Fibroblast of the aortic adventitia (primary cell): ENCODE data around the gene ZMYND8. TPM values are rescaled to one million over a fixed set of nuclear protein-coding genes. Genes with fewer than 3 reads are reported as not detected.

ENCODE experiments used
- DNase-seq: peaks from one replicate; pipeline ENCODE4 v3.0.0-alpha.2; 2010; ENCODE audit warnings: low read depth
- H3K4me3 ChIP-seq: 2 replicates; pipeline ENCODE4 v1.5.1; 2011; ENCODE audit warnings: low read depth, mild to moderate bottlenecking, control low read depth, low read length, moderate library complexity
- small RNA-seq: library from RNA; depleted of rRNA; stranded (forward); fragments of <200 nt; gene quantifications from one replicate; pipeline ENCODE3, GENCODE V24; 2012
- total RNA-seq: library from RNA; depleted of rRNA; stranded (reverse); fragments of >200 nt; gene quantifications from 2 replicates; pipeline ENCODE4 v1.2.3, GENCODE V29; 2012; ENCODE audit warnings: low replicate concordance
- TF ChIP-seq, protein P1 (sequence below): IDR thresholded peaks from 2 replicates; pipeline ENCODE4 v1.5.1; 2011; ENCODE audit warnings: mild to moderate bottlenecking, low read length, control low read depth, inconsistent platforms; ENCODE audit not compliant: insufficient read depth

The ZMYND8 gene
- total RNA-seq, 1 donor: 24.0 TPM

DNA sequence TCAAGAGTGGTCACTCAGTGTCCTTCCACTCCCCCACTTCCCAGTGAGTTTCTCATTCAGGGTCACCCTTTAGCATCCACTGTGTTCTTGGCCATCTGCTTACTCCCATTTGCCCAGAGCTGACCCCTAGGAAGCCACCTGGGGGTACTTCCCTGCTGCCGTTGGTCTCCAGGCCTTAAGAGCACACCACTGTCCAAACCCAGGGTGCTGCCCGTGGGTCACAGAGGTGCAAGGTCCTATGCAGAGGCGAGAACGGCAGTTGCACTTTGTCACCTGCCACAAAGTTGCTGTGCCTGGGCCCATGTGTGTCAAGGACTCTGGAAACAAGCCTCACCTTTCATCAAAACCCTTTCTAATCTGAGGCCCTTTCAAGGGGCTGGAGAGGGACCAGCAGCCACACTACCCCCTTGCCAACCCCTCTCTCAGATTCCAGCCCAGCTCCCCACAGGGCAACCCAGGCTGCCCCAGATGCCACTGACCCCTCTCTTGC is 191.1 kb downstream of the ZMYND8 start:
- DNase-seq: no peak
- TF ChIP-seq, protein P1, sequence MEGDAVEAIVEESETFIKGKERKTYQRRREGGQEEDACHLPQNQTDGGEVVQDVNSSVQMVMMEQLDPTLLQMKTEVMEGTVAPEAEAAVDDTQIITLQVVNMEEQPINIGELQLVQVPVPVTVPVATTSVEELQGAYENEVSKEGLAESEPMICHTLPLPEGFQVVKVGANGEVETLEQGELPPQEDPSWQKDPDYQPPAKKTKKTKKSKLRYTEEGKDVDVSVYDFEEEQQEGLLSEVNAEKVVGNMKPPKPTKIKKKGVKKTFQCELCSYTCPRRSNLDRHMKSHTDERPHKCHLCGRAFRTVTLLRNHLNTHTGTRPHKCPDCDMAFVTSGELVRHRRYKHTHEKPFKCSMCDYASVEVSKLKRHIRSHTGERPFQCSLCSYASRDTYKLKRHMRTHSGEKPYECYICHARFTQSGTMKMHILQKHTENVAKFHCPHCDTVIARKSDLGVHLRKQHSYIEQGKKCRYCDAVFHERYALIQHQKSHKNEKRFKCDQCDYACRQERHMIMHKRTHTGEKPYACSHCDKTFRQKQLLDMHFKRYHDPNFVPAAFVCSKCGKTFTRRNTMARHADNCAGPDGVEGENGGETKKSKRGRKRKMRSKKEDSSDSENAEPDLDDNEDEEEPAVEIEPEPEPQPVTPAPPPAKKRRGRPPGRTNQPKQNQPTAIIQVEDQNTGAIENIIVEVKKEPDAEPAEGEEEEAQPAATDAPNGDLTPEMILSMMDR: no peak

DNA sequence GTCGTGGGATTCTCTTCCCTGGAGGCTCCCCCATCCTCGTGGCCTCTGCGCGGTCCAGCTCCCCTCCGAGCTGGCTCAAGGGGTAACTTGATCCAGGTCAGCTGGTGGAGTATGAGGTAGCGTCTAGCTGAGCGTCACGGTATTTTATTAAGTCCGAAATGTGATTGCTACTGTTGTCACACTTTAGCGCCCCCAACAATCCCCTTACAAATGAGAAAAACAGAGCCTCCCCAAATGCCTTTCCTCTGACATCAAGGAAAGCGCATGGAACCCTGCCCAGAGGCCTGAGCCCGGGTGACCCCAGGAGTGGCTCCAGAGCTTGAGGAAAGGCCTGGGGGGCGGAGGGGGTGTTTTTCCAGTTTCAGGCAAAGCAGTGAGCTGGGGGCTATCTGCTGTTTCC is 192.4 kb downstream of the ZMYND8 start:
- H3K4me3 ChIP-seq: no peak overlapping the region
- no peak for DNase-seq
- TF ChIP-seq, protein P1: no peak

More for the DNA sequence above, 191.1 kb downstream of the ZMYND8 start:
- H3K4me3 ChIP-seq: no peak overlapping the region

DNA sequence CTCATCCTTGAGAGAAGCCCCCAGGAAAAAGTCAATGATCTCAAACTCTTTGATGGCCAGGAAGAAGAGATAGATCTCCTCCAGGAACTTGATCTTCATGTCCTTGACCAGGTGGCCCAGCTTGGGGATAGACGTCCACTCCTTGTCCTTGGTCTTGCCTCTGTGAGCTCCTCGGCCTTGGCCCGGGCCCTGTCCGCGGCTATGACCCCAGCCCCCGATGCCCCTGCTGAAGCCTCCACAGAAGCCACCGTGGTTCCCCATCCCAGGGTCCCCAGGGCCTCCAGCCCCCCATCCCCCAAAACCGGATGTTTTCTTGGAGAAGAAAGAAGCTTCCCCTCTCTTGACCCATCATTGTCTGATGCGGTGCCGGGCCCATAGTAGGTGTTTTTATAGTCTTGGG is 195.1 kb downstream of the ZMYND8 start:
- no peak overlapping the region for H3K4me3 ChIP-seq
- DNase-seq: no peak
- TF ChIP-seq, protein P1: no peak

DNA sequence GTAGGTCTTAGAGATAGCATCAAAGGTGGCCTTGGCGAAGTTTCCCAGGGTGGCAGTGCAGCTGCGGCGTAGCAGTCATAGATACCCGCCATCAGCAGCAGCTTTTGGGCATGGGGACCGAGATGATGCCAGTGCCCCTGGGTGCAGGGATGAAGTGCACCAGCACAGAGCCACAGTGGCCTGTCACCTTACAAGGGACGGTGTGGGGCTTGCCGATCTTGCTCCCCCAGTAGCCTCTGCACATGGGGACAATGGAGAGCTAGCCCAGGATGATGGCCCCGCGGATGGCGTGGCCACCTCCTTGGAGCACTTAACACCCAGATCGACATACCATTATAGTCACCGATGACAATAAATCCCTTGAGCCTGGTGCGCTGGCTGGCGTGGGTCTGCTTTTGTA is 195.5 kb downstream of the ZMYND8 start:
- no peak for DNase-seq
- TF ChIP-seq, protein P1: no peak
- H3K4me3 ChIP-seq: no peak overlapping the region

DNA sequence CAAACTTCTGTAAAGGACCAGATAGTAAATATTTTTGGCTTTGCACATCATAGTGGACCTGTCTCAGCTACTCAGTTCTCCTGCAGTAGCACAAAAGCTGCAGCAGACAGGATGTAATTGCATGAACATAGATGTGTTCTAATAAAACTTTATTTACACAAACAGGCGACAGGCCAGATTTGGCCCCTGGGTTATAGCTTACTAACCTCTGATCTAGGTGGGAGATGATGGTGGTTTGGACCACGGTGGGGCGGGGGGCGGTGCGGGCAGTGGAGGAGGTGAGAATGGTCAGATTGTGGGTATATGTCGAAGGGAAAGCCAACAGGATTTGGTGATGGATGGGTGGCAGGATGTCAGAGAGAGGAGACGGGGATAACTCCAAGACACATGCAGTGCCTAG is 196.3 kb downstream of the ZMYND8 start:
- DNase-seq: no peak
- H3K4me3 ChIP-seq: no peak overlapping the region
- TF ChIP-seq, protein P1: no peak

Small RNA genes within 50 kb of the gene (small RNA-seq; reads per million reads assigned to genes)
- not detected for gene MIR3616

Other genes with a start within 250 kb of the ZMYND8 start
- 29.8 and 53.3 TPM in 2 replicates for gene NCOA3, start 145.2 kb upstream of the ZMYND8 start, total RNA-seq